ENCODE results near the gene PLOD1.
"Not testable (repeated sequence)": the region's sequence is repeated elsewhere in the genome, so short reads cannot be mapped to it uniquely, and the experiment has no call there.

PLOD1 gene

DNA sequence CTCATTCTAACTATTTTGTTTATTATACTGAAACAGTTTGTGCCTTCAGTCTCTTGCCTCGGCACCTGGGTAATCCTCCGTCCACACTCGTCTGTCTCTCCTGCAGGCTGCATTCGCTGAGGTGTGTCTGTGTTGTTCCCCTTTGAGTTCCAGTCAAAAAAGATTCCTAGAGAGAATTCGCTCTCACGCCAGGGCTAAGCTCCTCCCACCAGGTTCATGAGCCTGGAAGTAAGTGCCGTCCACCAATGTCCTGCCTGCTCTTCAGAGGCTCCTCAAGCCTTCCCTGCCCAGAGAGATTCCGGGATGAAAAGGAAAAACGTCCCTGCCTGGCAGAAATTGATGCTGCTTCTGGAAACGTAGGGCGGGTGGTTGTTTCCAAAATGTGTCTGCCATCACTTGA is 21.2 kb upstream of the PLOD1 start:
- DNase-seq: no peak

DNA sequence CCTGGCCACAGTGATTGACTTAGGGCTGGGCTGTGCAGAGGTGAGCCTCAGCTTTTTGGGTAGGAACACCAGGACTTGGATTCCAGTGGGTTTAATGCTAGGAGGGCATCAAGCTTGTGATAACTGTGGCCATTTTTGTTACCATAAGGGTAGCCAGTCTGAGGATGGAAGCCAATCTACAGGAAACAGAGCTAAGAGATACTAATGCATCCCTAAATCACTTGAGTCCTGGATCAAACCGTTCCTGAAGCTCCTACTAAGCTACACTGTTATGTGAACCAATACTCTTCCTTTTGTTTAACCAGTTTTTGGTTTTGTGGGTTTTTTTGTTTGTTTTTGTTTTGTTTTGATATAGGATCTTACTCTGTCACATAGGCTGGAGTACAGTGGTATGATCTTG is 20.5 kb upstream of the PLOD1 start:
- no peak for DNase-seq

DNA sequence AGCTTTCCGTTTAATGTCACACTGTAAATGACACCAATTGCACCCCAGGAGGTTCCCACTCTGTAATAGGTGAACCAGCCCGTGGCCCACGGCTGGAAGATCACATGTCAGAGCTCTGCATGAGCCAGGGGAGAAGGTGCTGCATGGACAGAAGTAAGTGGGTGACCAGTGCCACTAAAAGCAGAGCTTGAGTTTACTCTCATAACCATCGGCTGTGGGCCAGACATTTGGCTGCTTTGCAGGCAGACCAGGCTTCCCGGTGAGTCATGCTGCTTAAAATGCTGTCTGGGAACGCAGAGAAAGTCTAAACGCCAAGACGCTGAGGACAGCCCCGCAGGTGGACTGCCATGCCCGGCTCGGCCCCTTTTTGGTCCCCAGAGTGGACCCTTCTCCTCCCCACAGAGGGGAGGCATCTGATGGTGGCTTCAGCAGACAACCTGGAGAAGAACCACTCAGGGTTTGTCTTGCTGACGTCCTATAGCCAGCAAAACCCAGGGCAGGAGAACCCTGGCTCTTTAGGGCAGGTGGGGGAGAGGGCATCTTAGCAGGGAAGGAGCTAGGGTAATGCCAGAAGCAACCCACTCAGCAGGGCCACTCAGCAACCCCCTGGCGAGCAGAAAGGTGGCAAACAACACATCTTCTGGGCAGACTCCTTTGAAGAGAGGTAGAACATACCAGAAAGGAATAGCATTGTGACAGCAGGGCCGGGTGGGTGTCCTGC is 15.6 kb upstream of the PLOD1 start:
- DNase-seq: no peak

DNA sequence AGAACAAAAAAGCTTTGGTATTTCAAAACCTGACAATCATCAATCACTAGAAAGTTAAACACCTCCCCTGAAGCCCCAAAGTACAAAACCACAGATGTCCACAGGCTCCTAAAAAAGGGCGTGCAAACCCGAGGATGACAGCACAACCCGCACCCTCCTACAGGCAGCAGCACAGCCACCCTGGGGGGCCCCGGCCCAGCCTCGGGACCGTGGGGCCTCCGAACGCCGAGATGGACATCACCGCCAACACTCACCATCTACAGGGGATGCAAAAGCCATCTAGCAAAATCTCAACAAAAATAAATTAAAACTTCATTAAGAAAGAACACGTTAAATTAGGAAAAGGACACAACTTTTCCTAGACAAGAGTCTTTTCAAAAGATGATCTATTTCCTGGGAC is 14.9 kb upstream of the PLOD1 start:
- no peak for DNase-seq

DNA sequence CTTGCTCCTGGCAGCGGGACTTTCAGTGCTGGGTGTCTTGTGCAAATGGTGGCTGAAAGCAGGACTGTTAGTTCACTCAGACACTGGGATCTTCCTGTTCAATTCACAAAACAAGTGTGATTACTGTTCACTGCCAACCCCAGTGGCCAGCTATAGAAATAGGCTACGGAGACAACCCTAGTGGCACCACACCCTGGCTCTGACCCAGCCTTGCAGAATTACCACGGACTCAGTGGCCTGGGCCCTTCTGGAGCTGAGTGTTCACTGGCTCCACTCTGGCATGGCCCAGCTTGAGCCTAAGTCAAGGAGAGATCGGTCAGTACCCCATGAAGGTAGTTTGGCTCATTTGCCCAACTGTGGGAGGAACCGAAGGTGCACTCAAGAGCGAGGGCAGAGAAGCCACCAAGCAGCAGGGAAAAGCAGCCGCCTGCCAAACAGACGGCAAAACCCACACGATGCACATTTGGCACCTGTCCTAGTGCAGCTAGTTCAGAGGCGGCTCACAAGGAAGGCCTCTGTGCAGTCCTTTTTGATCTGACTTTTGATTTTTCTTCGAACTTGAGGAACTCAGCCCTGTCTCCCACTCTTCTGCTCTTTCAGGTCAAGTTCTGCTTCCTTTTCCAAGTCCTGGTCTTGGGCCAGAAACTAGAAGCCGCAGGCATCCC is 14.1 kb upstream of the PLOD1 start:
- DNase-seq: no peak

DNA sequence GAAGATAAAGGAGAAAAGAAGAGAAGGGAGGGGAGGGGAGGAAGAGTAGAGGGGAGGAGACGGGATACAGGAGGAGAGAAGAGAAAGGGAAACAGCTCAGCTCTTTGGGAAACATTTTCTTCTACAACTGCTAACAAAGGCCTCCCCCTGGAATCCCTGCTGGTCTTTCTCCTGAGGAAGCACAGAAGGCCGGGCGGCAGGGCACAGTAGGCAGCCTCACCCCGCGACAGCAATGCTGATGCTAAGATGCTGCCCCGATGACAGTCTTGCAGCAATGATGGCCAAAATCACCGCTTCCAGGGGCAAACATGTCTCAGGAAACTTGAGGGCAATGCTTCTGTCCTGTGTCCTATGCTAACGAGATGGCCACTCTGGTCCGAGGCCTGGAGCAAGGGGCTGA is 13.5 kb upstream of the PLOD1 start:
- DNase-seq: no peak

DNA sequence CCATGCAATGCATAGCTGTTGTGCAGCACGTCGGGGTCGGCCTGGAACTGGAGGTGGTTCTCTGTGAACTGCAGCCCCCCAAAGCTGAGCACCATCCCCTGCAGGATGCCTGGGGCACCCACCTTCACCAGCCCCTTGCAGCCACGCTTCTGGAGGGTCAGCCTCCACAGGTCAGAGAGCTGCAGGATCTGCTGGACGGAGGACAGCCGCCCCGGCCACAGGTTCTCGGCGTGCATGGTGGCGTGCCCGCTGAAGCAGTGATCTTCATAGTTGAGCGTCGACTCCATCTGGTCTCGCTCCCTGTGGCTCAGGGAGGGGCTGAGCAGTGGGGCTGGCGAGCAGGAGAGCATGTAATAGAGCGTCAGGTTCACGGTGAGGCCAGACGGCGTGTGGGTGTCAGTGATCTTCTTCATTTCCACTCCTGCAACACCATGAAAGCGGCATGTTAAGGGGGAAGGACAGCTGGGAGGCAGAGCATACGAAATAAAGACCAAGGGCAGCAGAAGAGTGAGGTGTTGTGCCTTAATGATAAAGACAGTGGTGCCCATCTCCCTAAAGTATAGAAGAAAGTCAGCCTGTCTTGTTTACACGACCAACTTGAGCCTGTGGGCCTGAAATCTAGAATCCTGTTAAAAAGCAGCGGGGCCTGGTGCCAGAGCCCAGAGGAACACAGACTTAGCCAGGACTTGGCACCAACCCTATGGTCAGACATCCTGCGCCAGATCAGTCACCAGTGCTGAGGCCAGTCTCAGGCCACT is 11.3 kb upstream of the PLOD1 start:
- DNase-seq: no peak

DNA sequence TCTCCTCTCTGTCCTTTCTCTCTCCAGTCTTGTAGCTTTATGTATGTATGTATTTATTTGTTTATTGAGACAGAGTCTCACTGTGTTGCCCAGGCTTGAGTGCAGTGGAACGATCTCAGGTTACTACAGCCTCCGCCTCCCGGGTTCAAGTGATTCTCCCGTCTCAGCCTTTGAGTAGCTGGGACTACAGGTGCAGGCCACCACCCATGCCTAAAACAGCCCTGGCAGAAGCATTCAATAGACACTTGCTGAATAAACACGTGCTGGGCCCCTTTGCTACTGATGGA is 10.7 kb upstream of the PLOD1 start:
- no peak for DNase-seq

DNA sequence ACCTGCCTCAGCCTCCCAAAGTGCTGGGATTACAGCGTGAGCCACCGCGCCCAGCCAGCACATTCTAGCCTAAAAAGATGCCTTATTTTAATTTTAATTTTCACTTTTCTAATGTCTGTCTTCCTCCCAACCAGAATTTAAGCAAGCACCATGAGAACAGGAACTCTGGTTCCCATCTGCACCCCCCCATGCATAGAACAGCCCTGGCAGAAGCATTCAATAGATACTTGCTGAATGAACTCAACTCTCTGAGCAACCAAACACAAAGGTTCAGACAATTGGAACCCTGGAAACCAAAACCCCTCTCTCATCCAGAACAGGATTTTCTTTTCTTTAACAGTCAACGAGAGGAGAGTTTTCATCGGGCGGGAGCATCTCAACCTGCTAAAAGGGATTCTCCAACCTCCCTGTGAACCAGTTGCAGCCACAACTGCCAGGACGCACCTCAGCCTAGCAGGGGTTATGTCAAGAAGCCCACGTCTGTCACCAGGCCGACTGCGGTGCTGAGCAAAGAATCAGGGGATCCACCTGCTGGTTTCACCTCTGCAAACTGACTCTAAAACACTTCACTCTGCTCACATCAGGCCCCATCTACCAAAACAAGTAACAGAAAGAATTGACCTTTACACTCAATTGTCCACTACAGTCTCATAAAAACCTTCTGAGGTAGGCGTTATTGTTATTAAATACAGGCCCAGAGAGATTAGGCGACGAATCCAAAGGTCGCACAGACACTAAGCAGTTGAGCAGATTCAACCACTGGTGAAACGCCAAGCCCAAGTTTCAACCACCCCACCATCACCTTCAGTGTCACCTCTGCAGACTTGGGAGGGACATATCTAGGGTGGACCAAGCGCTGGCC is 10.0 kb upstream of the PLOD1 start:
- DNase-seq: no peak

DNA sequence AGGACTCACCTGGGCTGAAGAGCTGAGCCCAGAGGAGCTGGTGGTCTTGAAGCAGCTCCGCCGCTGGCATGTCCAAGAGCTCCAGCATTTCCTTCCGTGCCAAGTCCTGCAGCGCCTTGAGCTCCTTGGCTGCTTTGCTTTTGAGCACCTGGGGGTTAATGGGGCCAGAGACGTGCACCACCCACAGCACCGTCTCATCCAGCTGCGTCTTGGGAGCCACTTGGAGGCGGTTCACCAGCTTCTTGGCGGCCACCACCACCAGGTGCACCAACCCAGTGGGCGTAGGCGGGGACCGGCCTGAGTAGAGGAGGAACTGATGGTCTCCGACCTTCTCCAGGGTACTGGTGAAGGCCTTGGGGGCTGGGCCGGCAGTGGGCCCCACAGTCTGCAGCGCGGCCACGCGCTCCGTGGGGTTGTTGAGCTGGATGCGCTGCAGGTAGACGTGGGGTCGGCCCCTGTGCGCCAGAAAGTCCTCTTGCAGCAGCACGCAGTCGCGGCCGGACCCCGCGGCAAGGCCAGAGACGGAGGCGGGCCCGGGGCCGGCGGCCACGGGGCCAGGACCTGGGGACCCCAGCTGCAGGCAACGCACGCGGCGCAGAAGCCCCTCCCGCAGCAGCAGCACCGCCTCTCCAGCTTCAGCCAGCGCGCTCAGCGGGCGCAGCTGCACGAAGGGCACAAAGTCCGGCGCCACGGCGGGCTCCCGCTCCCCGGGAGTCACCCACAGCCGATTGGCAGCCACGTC is 9.2 kb upstream of the PLOD1 start:
- DNase-seq: not testable (repeated sequence)

DNA sequence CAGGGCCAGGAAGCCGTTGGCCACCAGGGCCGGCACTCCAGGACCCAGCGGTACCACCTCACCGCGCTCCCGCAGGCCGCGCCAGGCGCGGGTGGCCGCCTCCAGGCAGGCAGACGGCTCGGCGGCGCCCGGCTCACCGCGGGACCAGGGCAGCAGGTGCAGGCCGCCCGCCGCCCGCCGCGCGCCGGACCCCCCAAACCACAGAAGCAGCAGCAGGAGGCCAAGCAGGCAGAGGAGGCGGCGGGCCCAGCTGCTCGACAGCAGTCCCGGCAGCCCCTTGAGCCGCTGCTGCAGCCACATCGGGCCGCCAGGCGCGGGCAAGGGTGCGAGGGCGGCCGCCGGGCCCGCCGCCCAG is 8.6 kb upstream of the PLOD1 start:
- no peak for DNase-seq

DNA sequence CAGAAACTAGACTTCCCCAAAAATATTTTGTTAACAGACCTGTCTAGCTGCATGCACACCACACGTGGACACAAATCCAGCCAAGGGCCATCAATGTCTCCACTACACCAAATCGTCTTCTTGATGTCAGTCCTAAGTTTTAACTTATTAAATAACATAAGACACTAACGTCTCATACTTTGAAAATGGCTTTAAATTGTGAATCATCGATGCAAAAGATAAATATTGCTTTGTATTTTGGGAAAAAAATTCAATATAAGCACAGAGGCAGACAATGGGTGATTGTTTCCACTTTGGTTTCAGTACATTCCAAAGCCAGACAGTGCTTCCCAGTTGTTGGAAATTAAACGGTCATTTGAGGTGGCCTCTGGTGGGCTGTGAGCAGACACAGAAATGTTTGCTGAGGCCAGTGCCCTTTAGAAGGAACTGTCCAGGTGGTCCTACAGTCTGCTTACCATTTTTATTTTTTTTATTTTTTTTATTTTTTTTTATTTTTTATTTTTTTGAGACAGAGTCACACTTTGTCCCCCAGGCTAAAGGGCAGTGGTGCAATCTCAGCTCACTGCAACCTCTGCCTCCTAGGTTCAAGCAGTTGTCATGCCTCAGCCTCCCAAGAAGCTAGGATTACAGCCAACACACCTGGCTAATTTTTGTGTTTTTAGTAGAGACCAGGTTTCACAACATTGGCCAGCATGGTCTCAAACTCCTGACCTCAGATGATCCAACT is 6.5 kb upstream of the PLOD1 start:
- no peak for DNase-seq

DNA sequence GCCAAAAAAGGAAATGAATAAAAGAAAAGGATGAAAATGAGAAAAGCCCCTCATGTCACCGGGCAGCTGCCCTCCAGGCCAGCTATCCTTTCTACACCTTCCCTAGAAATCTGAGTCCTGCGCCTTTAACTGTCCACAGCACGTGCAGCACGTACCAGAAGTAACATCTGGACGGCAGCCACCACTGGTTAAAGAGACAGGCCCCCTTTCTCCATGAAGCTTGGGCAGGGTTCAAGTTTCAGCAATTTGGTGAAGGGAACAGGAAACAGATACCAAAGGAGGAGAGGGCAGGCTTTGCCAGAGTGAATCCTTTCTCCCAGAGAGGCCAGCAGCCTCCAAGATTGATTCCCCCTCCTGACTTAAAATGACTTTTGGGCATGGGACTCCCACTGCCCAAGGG is 4.7 kb upstream of the PLOD1 start:
- no peak for DNase-seq

DNA sequence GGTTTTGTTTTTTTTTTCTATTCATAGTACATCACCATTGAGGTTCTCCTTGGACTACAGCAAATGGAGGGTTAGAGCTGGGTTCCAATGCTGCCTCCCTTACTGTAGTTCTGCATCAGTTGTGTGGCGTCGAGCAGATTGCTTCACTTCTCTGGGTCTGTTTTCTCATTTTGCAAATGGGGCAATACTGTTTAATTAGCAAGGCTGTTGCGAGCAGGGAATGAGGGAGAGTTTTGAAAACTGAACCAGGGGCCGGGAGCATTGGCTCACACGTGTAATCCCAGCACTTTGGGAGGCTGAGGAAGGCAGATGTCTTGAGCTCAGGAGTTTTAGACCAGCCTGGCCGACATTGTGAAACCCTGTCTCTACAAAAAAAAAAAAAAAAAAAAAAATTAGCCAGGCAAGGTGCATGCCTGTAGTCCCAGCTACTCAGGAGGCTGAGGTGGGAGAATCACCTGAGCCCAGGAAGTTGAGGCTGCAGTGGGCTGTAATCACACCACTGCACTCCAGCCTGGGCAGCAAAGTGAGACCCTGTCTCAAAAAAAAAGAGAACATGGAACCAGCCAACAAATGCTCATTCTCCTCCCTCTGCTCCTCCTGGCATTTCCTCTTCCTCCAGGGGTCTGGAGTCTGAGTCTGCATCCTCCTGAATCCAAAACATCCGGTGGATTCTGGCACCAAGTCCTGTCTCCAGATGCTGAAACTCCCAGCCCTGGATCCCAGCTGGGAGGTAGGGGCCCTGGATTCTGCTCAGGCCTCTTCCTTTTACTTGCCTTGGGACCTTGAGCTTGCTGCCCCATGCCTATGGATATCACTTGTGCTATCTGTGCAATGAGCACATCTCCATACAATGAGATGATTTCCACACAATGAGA is 3.7 kb upstream of the PLOD1 start:
- DNase-seq: peak in 1 of 2 donors; percentile 5

DNA sequence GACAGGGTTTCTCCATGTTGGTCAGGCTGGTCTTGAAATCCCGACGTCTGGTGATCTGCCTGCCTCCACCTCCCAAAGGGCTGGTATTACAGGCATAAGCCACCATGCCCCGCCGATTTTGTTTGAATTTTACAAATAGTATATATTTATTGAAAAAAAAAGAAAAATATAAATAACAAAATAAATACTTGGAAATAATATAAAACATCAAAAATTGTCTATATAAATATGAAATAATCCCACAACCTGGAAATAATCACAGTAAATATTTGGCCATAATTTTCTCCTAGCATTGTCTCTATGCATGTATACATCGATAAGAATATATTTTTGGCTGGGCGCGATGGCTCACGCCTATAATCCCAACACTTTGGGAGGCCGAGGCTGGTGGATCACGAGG is 2.7 kb upstream of the PLOD1 start:
- DNase-seq: no peak

DNA sequence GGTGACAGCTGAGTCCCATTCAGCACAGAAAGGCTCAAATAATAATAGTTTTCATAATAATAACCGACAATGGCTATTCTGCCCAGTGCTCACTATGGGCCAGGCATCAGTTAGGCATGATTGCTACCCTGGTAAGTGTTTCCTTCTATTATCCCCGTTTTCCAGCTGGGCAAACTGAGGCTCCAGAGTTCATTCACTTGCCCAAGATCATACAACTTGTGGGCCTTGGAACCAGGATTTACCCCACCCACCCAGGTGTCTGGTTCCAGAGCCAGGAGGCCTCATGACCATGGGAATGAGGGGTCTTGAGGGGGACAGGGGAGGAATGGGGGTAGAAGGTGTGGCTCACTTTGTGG is 518 bp downstream of the PLOD1 start:
- DNase-seq: no peak

DNA sequence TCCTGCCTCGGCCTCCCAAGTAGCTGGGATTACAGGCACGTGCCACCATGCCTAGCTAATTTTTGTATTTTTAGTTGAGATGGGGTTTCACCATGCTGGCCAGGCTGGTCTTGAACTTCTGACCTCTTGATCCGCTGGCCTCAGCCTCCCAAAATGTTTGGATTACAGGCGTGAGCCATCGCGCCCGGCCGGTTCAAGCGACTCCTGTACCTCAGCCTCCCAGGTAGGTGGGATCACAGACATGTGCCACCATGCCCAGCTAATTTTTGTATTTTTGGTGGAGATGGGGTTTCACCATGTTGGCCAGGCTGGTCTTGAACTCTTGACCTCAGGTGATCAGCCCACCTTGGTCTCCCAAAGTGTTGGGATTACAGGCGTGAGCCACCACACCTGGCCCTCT is 1.2 kb downstream of the PLOD1 start:
- not testable (repeated sequence) for DNase-seq

DNA sequence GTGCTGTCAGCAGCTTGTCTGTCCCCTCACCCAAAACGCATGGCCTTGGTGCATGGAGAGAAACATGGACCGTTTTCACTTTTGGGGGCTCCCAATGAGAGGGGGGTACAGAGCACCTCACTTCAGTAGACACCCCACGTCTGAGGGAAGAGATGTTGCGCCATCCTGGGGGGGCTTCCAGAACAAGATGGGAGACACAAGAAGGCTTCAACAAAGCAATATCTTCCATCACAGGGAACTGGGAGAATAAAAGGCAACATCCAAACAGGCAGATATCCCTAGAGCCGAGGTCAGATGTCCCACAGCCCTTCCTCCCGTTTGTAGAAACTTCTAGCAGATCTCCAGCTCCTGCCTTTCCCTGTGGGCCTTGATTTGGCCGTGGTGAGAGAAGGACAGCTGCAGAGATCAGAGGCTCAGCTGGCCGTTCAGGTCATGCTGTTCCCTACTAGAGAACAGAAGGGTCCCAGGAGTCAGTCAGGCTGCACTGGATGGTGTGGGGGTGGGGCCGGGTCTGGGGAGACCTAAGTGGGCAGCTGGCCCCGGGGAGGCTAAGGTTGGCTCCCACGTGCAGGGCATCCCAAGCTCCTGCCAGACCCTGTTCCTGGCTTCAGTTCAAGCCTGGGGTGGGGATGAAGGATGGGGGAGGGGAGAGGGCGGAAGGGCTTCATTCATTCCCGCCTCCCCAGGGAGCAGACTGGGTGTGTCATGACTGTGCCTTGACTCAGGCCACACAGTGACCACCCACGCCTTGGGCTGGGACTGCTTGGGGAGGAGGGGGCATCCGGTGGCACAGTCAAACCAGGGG is 4.4 kb downstream of the PLOD1 start:
- DNase-seq: no peak

DNA sequence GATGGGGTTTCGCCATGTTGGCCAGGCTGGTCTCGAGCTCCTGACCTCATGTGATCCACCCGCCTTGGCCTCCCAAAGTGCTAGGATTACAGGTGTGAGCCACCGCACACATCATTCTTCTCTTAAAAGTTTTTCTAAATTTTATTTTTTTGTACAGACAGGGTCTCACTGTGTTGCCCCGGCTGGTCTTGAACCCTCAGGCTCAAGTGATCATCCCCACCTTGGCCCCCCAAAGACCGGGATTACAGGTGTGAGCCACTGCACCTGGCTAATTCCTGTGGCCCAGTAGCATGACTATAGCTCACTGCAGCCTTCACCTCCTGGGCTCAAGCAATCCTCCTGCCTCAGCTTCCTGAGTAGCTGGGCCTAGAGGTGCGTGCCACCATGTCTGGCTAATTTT is 5.3 kb downstream of the PLOD1 start:
- DNase-seq: not testable (repeated sequence)

DNA sequence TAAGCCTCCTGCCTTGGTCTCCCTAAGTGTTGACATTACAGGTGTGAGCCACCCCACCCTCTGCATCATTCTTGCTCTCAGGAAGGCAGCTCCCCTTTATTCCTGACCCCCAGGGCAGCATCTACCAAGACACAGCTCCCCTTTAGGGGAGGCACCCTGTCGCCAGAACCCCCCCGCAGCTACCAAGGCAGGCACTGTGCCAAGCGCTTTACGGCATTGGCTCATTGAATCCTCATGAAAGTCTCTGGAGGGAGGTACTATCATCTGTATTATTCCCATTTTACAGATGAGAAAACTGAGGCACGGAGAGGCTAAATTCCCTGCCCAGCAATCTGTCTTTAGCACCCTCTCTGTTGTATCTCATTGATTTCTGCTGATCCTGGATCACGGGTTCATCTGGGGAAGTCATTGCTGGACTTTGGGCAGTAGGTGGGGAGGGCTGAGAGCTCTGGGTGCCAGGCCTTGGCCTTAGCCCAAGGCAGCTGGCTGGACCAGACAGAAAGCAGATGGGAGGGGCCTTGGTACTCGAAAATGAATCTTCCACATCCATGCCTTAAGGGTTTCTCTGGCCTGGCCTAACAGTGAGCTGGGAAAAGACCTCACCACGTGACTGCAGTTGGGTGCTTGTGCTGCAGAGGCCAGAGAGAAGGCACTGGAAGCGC is 5.9 kb downstream of the PLOD1 start:
- DNase-seq: no peak
